PC-3 (cell line): ENCODE results near the gene IZUMO1. TPM values are rescaled to one million over a fixed set of nuclear protein-coding genes. Genes with fewer than 3 reads are reported as not detected.
"Not testable (repeated sequence)": the region's sequence is repeated elsewhere in the genome, so short reads cannot be mapped to it uniquely, and the experiment has no call there.

Experiments used
- ATAC-seq: fragments of 200-7000 bp; cut with Tn5 transposase; 2 replicates; pipeline ENCODE4 v1.9.1; 2020; ENCODE audit warnings: mild to moderate bottlenecking, moderate library complexity
- BruUV-seq: library from RNA; stranded (reverse); fragments of 400-500 nt; replicated peaks from 2 replicates; lab custom pipeline; 2021; lab: Mats Ljungman, UMichigan
- CTCF ChIA-PET: fragments of 300-600 bp; sonication (Branson Sonifier 250); formaldehyde crosslinking; loops from one replicate; lab custom pipeline; 2022; ENCODE audit warnings: antibody characterized with exemption; lab: Charles Lee
- POLR2A ChIA-PET: fragments of 300-600 bp; sonication (Branson Sonifier 250); formaldehyde crosslinking; loops from one replicate; lab custom pipeline; 2022; ENCODE audit warnings: antibody characterized with exemption; ENCODE audit not compliant: unreplicated experiment; lab: Charles Lee
- DNase-seq: peaks from one replicate; pipeline ENCODE4 v3.0.0-alpha.2; 2015
- H2AFZ ChIP-seq: fragments of 300-600 bp; sonication (generic); 2 replicates; pipeline ENCODE4 v1.6.0; 2016; ENCODE audit warnings: antibody characterized with exemption, low read length
- H3F3A ChIP-seq: fragments of 300-600 bp; sonication (generic); one replicate; pipeline ENCODE4 v1.6.0; 2017; ENCODE audit warnings: antibody characterized with exemption, low read length, control low read depth, mild to moderate bottlenecking; ENCODE audit not compliant: unreplicated experiment
- H3K27ac ChIP-seq: fragments of 300-600 bp; sonication (generic); 2 replicates; pipeline ENCODE4 v1.5.1; 2016; ENCODE audit warnings: mild to moderate bottlenecking, low read length
- H3K27me3 ChIP-seq: fragments of 300-600 bp; sonication (generic); 2 replicates; pipeline ENCODE4 v1.6.1; 2016; ENCODE audit warnings: low read length, mixed read lengths
- H3K36me3 ChIP-seq: fragments of 300-600 bp; sonication (generic); 2 replicates; pipeline ENCODE4 v1.6.1; 2016; ENCODE audit warnings: low read depth, mixed run types, low read length, mixed read lengths
- H3K4me1 ChIP-seq: fragments of 300-600 bp; sonication (generic); 2 replicates; pipeline ENCODE4 v1.5.1; 2016; ENCODE audit warnings: low read length; ENCODE audit not compliant: insufficient read depth
- H3K4me2 ChIP-seq: fragments of 300-600 bp; sonication (generic); 2 replicates; pipeline ENCODE4 v1.6.0; 2016; ENCODE audit warnings: low read length
- H3K4me3 ChIP-seq: fragments of 300-600 bp; sonication (generic); 2 replicates; pipeline ENCODE4 v1.5.1; 2016; ENCODE audit warnings: mild to moderate bottlenecking, low read length, mixed read lengths
- H3K79me2 ChIP-seq: fragments of 300-600 bp; sonication (generic); 2 replicates; pipeline ENCODE4 v1.6.1; 2017; ENCODE audit warnings: low read length, mixed read lengths
- H3K9ac ChIP-seq: fragments of 300-600 bp; sonication (generic); 2 replicates; pipeline ENCODE4 v1.6.0; 2016; ENCODE audit warnings: mild to moderate bottlenecking, low read length
- H3K9me2 ChIP-seq: fragments of 300-600 bp; sonication (generic); replicated peaks from 2 replicates; pipeline ENCODE4 v1.6.1; 2016; ENCODE audit warnings: mixed run types, low read length, mixed read lengths
- H3K9me3 ChIP-seq: fragments of 300-600 bp; sonication (generic); 2 replicates; pipeline ENCODE4 v1.6.1; 2016; ENCODE audit warnings: low read length, mixed read lengths
- H4K20me1 ChIP-seq: fragments of 300-600 bp; sonication (generic); 2 replicates; pipeline ENCODE4 v1.6.1; 2016; ENCODE audit warnings: low read length, mixed read lengths
- CTCF ChIP-seq: fragments of 300-600 bp; sonication (generic); conservative IDR thresholded peaks from 2 replicates; pipeline ENCODE4 v1.5.1; 2017; ENCODE audit warnings: antibody characterized with exemption, low read depth, mild to moderate bottlenecking, low read length
- EZH2 ChIP-seq: fragments of 300-600 bp; sonication (generic); IDR thresholded peaks from one replicate; pipeline ENCODE4 v1.6.1; 2017; ENCODE audit warnings: antibody characterized with exemption, mild to moderate bottlenecking, low read length; ENCODE audit not compliant: unreplicated experiment
- EZH2phosphoT487 ChIP-seq: fragments of 300-600 bp; sonication (generic); IDR thresholded peaks from 2 replicates; pipeline ENCODE4 v1.6.1; 2018; ENCODE audit warnings: mild to moderate bottlenecking, antibody characterized with exemption, low read length, borderline replicate concordance
- intact Hi-C: fragments of 100-400 bp; cut with micrococcal nuclease; formaldehyde crosslinking; loops from 2 replicates; pipeline ENCODE4 v1.9.0; 2023
- total RNA-seq: library from RNA; depleted of rRNA; stranded (reverse); fragments of >200 nt; gene quantifications from 2 replicates; pipeline ENCODE4 v1.2.3, GENCODE V29; 2014

IZUMO1 gene
- total RNA-seq, 1 experiment from 2014 or later, result not detected

- BruUV-seq, result TSS peak; percentile 7
- Histone ChIP-seq H3K79me2 (no peaks in the 10 kb centered on the region), H3K4me2 (peak overlapping the region; percentile 80), H3K4me3 (peak overlapping the region; percentile 61), H4K20me1 (no peaks in the 10 kb centered on the region), H3F3A (no peaks in the 10 kb centered on the region), H3K27ac (no peak overlapping the region), H3K9me3 (no peaks in the 10 kb centered on the region), H2AFZ (peak overlapping the region; percentile 78), H3K36me3 (no peaks in the 10 kb centered on the region; the same call in 1 of the 2 replicates), H3K4me1 (no peaks in the 10 kb centered on the region), H3K9me2 (no peaks in the 10 kb centered on the region), H3K9ac (peak overlapping the region; percentile 52), H3K27me3 (no peaks in the 10 kb centered on the region)
- ChIA-PET CTCF (interaction anchor here (0.5 to 1.5 kb wide), 7 partner anchors 26 to 293 kb away, joined by 3 to 7 read pairs (median 3); partner anchors contain the start of gene HSD17B14), POLR2A (interaction anchor here (0.5 to 0.7 kb wide), 2 partner anchors 57 to 77 kb away, joined by 3 read pairs; partner anchors contain the start of gene PPP1R15A)
- intact Hi-C loops, result loop anchor here (1.0 kb wide), 1 partner anchor 40 kb away; no protein-coding TSS in a partner anchor
- TF ChIP-seq CTCF (peak; percentile 94), EZH2phosphoT487 (no peak), EZH2 (no peak)
- ATAC-seq (peak; percentile 99), DNase-seq (peak; percentile 86)
Measured at GRCh38 chr19:48795055-48795684, 48.5 kb upstream of the IZUMO1 start.

GRCh38 chr19:48794291-48794690, 47.6 kb upstream of the IZUMO1 start:
- DNase-seq (no peak), ATAC-seq (no peak)
- H3K27me3 ChIP-seq, result no peaks in the 10 kb centered on the region
- TF ChIP-seq EZH2, result no peak
- TF ChIP-seq EZH2phosphoT487, result no peak
- no peak for TF ChIP-seq CTCF
- no peaks in the 10 kb centered on the region; the same call in 1 of the 2 replicates for H3K36me3 ChIP-seq
- H4K20me1 ChIP-seq, result no peaks in the 10 kb centered on the region
- H3K4me1 ChIP-seq, result no peaks in the 10 kb centered on the region
- H3K9me3 ChIP-seq, result no peaks in the 10 kb centered on the region
- no peak overlapping the region for H3K4me3 ChIP-seq
- no peak overlapping the region for H2AFZ ChIP-seq
- no peaks in the 10 kb centered on the region for H3K9me2 ChIP-seq
- CTCF ChIA-PET, result no interaction called here
- POLR2A ChIA-PET, result no interaction called here
- no peak overlapping the region for H3K27ac ChIP-seq
- BruUV-seq, result no TSS peak
- no peaks in the 10 kb centered on the region for H3F3A ChIP-seq
- H3K9ac ChIP-seq, result no peak overlapping the region
- no peaks in the 10 kb centered on the region for H3K79me2 ChIP-seq
- intact Hi-C loops, result no loop called here
- H3K4me2 ChIP-seq, result peak overlapping the region; percentile 80; the same call in 1 of the 2 replicates

- no peak overlapping the region for H3K4me2 ChIP-seq
- no peaks in the 10 kb centered on the region for H3K9me2 ChIP-seq
- BruUV-seq, result no TSS peak
- intact Hi-C loops, result no loop called here
- H3K9ac ChIP-seq, result no peak overlapping the region
- POLR2A ChIA-PET, result no interaction called here
- H3K27ac ChIP-seq, result no peak overlapping the region
- H3K9me3 ChIP-seq, result no peaks in the 10 kb centered on the region
- CTCF ChIA-PET, result no interaction called here
- H4K20me1 ChIP-seq, result no peaks in the 10 kb centered on the region
- no peak for TF ChIP-seq EZH2
- no peak for TF ChIP-seq EZH2phosphoT487
- no peak for TF ChIP-seq CTCF
- H3K27me3 ChIP-seq, result no peaks in the 10 kb centered on the region
- no peak overlapping the region for H3K4me3 ChIP-seq
- ATAC-seq (no peak), DNase-seq (no peak)
- no peaks in the 10 kb centered on the region; the same call in 1 of the 2 replicates for H3K36me3 ChIP-seq
- H2AFZ ChIP-seq, result no peak overlapping the region
- H3K4me1 ChIP-seq, result no peaks in the 10 kb centered on the region
- no peaks in the 10 kb centered on the region for H3K79me2 ChIP-seq
- no peaks in the 10 kb centered on the region for H3F3A ChIP-seq
Measured at GRCh38 chr19:48793271-48793670, 46.6 kb upstream of the IZUMO1 start.

GRCh38 chr19:48787331-48787730, 40.6 kb upstream of the IZUMO1 start:
- H3K27ac ChIP-seq, H3F3A ChIP-seq, H3K4me3 ChIP-seq, H3K9me2 ChIP-seq, H2AFZ ChIP-seq, H3K36me3 ChIP-seq, H3K79me2 ChIP-seq, H3K27me3 ChIP-seq, H3K9me3 ChIP-seq, H4K20me1 ChIP-seq, intact Hi-C loops, ATAC-seq, BruUV-seq, H3K4me1 ChIP-seq, H3K9ac ChIP-seq, POLR2A ChIA-PET, H3K4me2 ChIP-seq, DNase-seq: not testable (repeated sequence)
- CTCF ChIA-PET, result interaction anchor here (1.2 kb wide), 1 partner anchor 55 kb away, joined by 8 read pairs; no protein-coding TSS in a partner anchor
